Thyroid gland (tissue), 4 donors: Measurements from ENCODE around the gene TMEM161A.

Experiments
- CTCF ChIP-seq, 6 experiments: fragments of 200-600 bp in 3 of 6; fragments of 450-650 bp in 3 of 6; sonication (generic) in 3 of 6; IDR thresholded peaks; one replicate each; pipeline ENCODE4 v1.5.1; 2016 to 2019; ENCODE audit warnings: antibody characterized with exemption in 6 of 6, mild to moderate bottlenecking in 2 of 6, inconsistent platforms in 1 of 6, moderate library complexity in 1 of 6
- POLR2A ChIP-seq, 2 donors: fragments of 450-650 bp; IDR thresholded peaks; one replicate each; pipeline ENCODE4 v1.6.1; 2017; ENCODE audit warnings: antibody characterized with exemption in 2 of 2, mild to moderate bottlenecking in 2 of 2, moderate library complexity in 1 of 2

- TF ChIP-seq CTCF (IDR thresholded peaks at IDR 0.05) (no peak), POLR2A (IDR thresholded peaks at IDR 0.05) (no peak)
These were observed 16.9 kb downstream of the TMEM161A start for GRCh38 chr19:19121371-19121770.
